ENCODE measurements around the gene ZNF862. TPM values are rescaled to one million over a fixed set of nuclear protein-coding genes. Genes with fewer than 3 reads are reported as not detected.

ZNF862 gene
- polyA plus RNA-seq, 6 donors from 2014 or later: 2.7 to 8.6 (median 4.6) TPM

GRCh38 chr7:149832332-149833041 is 5.7 kb upstream of the ZNF862 start:
- DNase-seq: no peak
- Mint-ChIP-seq H3K36me3 (no peaks in the 10 kb centered on the region), H3K27me3 (peaks cover 14 to 60% (median 57%) of the 10 kb centered on the region in 3 donors), H3K27ac (no peak overlapping the region), H3K9me3 (no peaks in the 10 kb centered on the region), H3K4me1 (peaks cover under 1% of the 10 kb centered on the region in 3 donors), H3K4me3 (no peak overlapping the region)
- ATAC-seq (ENCODE audit: low read depth in 2 of 2): no peak

- Mint-ChIP-seq H3K4me3 (peak overlapping the region in 1 of 8 donors; percentile 4), H3K4me1 (peaks cover 9 to 10% (median 10%) of the 10 kb centered on the region in 3 donors), H3K36me3 (no peaks in the 10 kb centered on the region), H3K9me3 (no peaks in the 10 kb centered on the region), H3K27ac (peak overlapping the region in 1 of 6 donors; percentile 26), H3K27me3 (peaks cover 14 to 55% (median 49%) of the 10 kb centered on the region in 3 donors)
- no peak for DNase-seq
- ATAC-seq (ENCODE audit: low read depth in 2 of 2): no peak
Observed at GRCh38 chr7:149833495-149834130, 4.6 kb upstream of the ZNF862 start.

- no peak for DNase-seq
- Mint-ChIP-seq H3K36me3 (no peaks in the 10 kb centered on the region), H3K4me1 (peaks cover 14 to 20% (median 18%) of the 10 kb centered on the region in 3 donors), H3K9me3 (no peaks in the 10 kb centered on the region), H3K4me3 (peak overlapping the region in 1 of 8 donors; percentile 4), H3K27me3 (peaks cover 14 to 50% (median 49%) of the 10 kb centered on the region in 3 donors), H3K27ac (no peak overlapping the region)
- no peak for ATAC-seq (ENCODE audit: low read depth in 2 of 2)
Observed at GRCh38 chr7:149834601-149835000, 3.6 kb upstream of the ZNF862 start.

GRCh38 chr7:149836434-149836833 is 1.7 kb upstream of the ZNF862 start:
- ATAC-seq (ENCODE audit: low read depth in 2 of 2): no peak
- Mint-ChIP-seq H3K4me3 (peak overlapping the region in 1 of 8 donors; percentile 37), H3K36me3 (no peaks in the 10 kb centered on the region), H3K9me3 (no peaks in the 10 kb centered on the region), H3K27me3 (peaks cover 14 to 37% (median 34%) of the 10 kb centered on the region in 3 donors), H3K27ac (no peak overlapping the region), H3K4me1 (peaks cover 14 to 30% (median 22%) of the 10 kb centered on the region in 3 donors)
- DNase-seq: no peak

- Mint-ChIP-seq H3K36me3 (no peaks in the 10 kb centered on the region), H3K27me3 (peaks cover 10 to 26% (median 25%) of the 10 kb centered on the region in 3 donors), H3K9me3 (no peaks in the 10 kb centered on the region), H3K4me3 (peak overlapping the region; percentile 85 to 96 (median 93)), H3K4me1 (peaks cover 18 to 38% (median 24%) of the 10 kb centered on the region in 3 donors), H3K27ac (peak overlapping the region; percentile 73 to 94 (median 87))
- ATAC-seq (ENCODE audit: low read depth in 2 of 2) (no peak), DNase-seq (no peak)
Observed at GRCh38 chr7:149837564-149838223, 481 bp upstream of the ZNF862 start.

GRCh38 chr7:149838992-149839408 is 825 bp downstream of the ZNF862 start:
- H3K4me3 Mint-ChIP-seq: peak overlapping the region; percentile 85 to 95 (median 91)
- H3K27me3 Mint-ChIP-seq: peaks cover 10 to 14% (median 13%) of the 10 kb centered on the region in 3 donors
- ATAC-seq (ENCODE audit: low read depth in 2 of 2): no peak
- no peaks in the 10 kb centered on the region for H3K9me3 Mint-ChIP-seq
- H3K36me3 Mint-ChIP-seq: no peaks in the 10 kb centered on the region
- peak overlapping the region in 4 of 6 donors; percentile 27 to 82 (median 65) for H3K27ac Mint-ChIP-seq
- no peak for DNase-seq
- H3K4me1 Mint-ChIP-seq: peaks cover 19 to 38% (median 24%) of the 10 kb centered on the region in 3 donors

GRCh38 chr7:149839933-149840332 is 1.8 kb downstream of the ZNF862 start:
- H3K27me3 Mint-ChIP-seq: peaks cover 4 to 8% (median 5%) of the 10 kb centered on the region in 3 donors
- H3K27ac Mint-ChIP-seq: peak overlapping the region in 1 of 6 donors; percentile 39
- no peak for DNase-seq
- no peaks in the 10 kb centered on the region for H3K36me3 Mint-ChIP-seq
- no peak for ATAC-seq (ENCODE audit: low read depth in 2 of 2)
- H3K9me3 Mint-ChIP-seq: no peaks in the 10 kb centered on the region
- H3K4me3 Mint-ChIP-seq: peak overlapping the region in 6 of 8 donors; percentile 2 to 95 (median 86)
- H3K4me1 Mint-ChIP-seq: peaks cover 22 to 38% (median 24%) of the 10 kb centered on the region in 3 donors

GRCh38 chr7:149843566-149843965 is 5.4 kb downstream of the ZNF862 start:
- peaks cover 0 to 10% of the 10 kb centered on the region in 2 donors for H3K36me3 Mint-ChIP-seq
- no peak overlapping the region for H3K27ac Mint-ChIP-seq
- DNase-seq: no peak
- no peaks in the 10 kb centered on the region for H3K9me3 Mint-ChIP-seq
- H3K4me3 Mint-ChIP-seq: no peak overlapping the region
- no peaks in the 10 kb centered on the region for H3K27me3 Mint-ChIP-seq
- H3K4me1 Mint-ChIP-seq: peaks cover 30 to 39% (median 31%) of the 10 kb centered on the region in 3 donors
- ATAC-seq (ENCODE audit: low read depth in 2 of 2): no peak

GRCh38 chr7:149844445-149844844 is 6.3 kb downstream of the ZNF862 start:
- Mint-ChIP-seq H3K4me1 (peaks cover 24 to 31% (median 26%) of the 10 kb centered on the region in 3 donors), H3K36me3 (peaks cover 0 to 10% of the 10 kb centered on the region in 2 donors), H3K27me3 (no peaks in the 10 kb centered on the region), H3K4me3 (no peak overlapping the region), H3K9me3 (no peaks in the 10 kb centered on the region), H3K27ac (no peak overlapping the region)
- DNase-seq (no peak), ATAC-seq (ENCODE audit: low read depth in 2 of 2) (no peak)

GRCh38 chr7:149845257-149845980 is 7.2 kb downstream of the ZNF862 start:
- peaks cover 20 to 26% (median 25%) of the 10 kb centered on the region in 3 donors for H3K4me1 Mint-ChIP-seq
- H3K4me3 Mint-ChIP-seq: no peak overlapping the region
- peak overlapping the region in 1 of 6 donors; percentile 33 for H3K27ac Mint-ChIP-seq
- no peaks in the 10 kb centered on the region for H3K27me3 Mint-ChIP-seq
- peaks cover 0 to 10% of the 10 kb centered on the region in 2 donors for H3K36me3 Mint-ChIP-seq
- no peaks in the 10 kb centered on the region for H3K9me3 Mint-ChIP-seq
- DNase-seq (no peak), ATAC-seq (ENCODE audit: low read depth in 2 of 2) (no peak)

GRCh38 chr7:149846021-149846420 is 7.8 kb downstream of the ZNF862 start:
- H3K27me3 Mint-ChIP-seq: no peaks in the 10 kb centered on the region
- peak overlapping the region in 3 of 6 donors; percentile 33 to 42 (median 38) for H3K27ac Mint-ChIP-seq
- ATAC-seq (ENCODE audit: low read depth in 2 of 2): no peak
- peaks cover 18 to 26% (median 21%) of the 10 kb centered on the region in 3 donors for H3K4me1 Mint-ChIP-seq
- no peaks in the 10 kb centered on the region for H3K9me3 Mint-ChIP-seq
- peaks cover 0 to 10% of the 10 kb centered on the region in 2 donors for H3K36me3 Mint-ChIP-seq
- no peak overlapping the region for H3K4me3 Mint-ChIP-seq
- DNase-seq: no peak

GRCh38 chr7:149846436-149847046 is 8.4 kb downstream of the ZNF862 start:
- H3K27me3 Mint-ChIP-seq: no peaks in the 10 kb centered on the region
- peaks cover 18 to 26% (median 19%) of the 10 kb centered on the region in 3 donors for H3K4me1 Mint-ChIP-seq
- peaks cover 0 to 10% of the 10 kb centered on the region in 2 donors for H3K36me3 Mint-ChIP-seq
- H3K9me3 Mint-ChIP-seq: no peaks in the 10 kb centered on the region
- H3K4me3 Mint-ChIP-seq: peak overlapping the region in 1 of 8 donors; percentile 19
- peak; percentile 27 for DNase-seq
- peak; percentile 81 to 84 for ATAC-seq (ENCODE audit: low read depth in 2 of 2)
- H3K27ac Mint-ChIP-seq: peak overlapping the region in 5 of 6 donors; percentile 32 to 91 (median 42)
